Neural cell (in vitro differentiated cells): ENCODE data around the gene ARL2. TPM values are rescaled to one million over a fixed set of nuclear protein-coding genes. Genes with fewer than 3 reads are reported as not detected.

Source experiments
- H2AFZ ChIP-seq: fragments of 200-600, 300-800 bp; sonication (generic), shearing (Covaris generic); 2 replicates; pipeline ENCODE4 v1.6.0; 2014; ENCODE audit warnings: low read depth, mild to moderate bottlenecking, antibody characterized with exemption, low read length, moderate library complexity
- H3F3A ChIP-seq: fragments of 200-600 bp; shearing (Covaris generic); 2 replicates; pipeline ENCODE4 v1.6.1; 2016; ENCODE audit warnings: mild to moderate bottlenecking, moderate library complexity, mixed read lengths, antibody characterized with exemption, low read length; ENCODE audit not compliant: insufficient read depth, poor library complexity, severe bottlenecking
- H3K27ac ChIP-seq: fragments of 200-600, 300-800 bp; sonication (generic), shearing (Covaris generic); 2 replicates; pipeline ENCODE4 v1.5.1; 2014; ENCODE audit warnings: mild to moderate bottlenecking, low read length, moderate library complexity
- H3K27me3 ChIP-seq: fragments of 300-800, 200-600 bp; sonication (generic), shearing (Covaris generic); 2 replicates; pipeline ENCODE4 v1.6.0; 2014; ENCODE audit warnings: mild to moderate bottlenecking, low read depth, low read length, moderate library complexity; ENCODE audit not compliant: insufficient read depth
- H3K36me3 ChIP-seq: fragments of 300-800, 200-600 bp; sonication (generic), shearing (Covaris generic); 2 replicates; pipeline ENCODE4 v1.5.1; 2014; ENCODE audit warnings: mild to moderate bottlenecking, antibody characterized with exemption, low read length, moderate library complexity; ENCODE audit not compliant: insufficient read depth
- H3K4me2 ChIP-seq: fragments of 300-800, 200-600 bp; sonication (generic), shearing (Covaris generic); 2 replicates; pipeline ENCODE4 v1.6.0; 2014; ENCODE audit warnings: mild to moderate bottlenecking, low read length
- H3K4me3 ChIP-seq: fragments of 300-800, 200-600 bp; sonication (generic), shearing (Covaris generic); 2 replicates; pipeline ENCODE4 v1.5.1; 2014; ENCODE audit warnings: mild to moderate bottlenecking, low read length, moderate library complexity
- H3K79me2 ChIP-seq: fragments of 200-600 bp; shearing (Covaris generic); replicated peaks from 2 replicates; pipeline ENCODE4 v1.6.0; 2014; ENCODE audit warnings: mild to moderate bottlenecking, low read length, moderate library complexity; ENCODE audit not compliant: insufficient read depth
- H3K9ac ChIP-seq: fragments of 300-800, 200-600 bp; sonication (generic), shearing (Covaris generic); 2 replicates; pipeline ENCODE4 v1.6.1; 2016; ENCODE audit warnings: mild to moderate bottlenecking, low read length, mixed read lengths
- H3K9me2 ChIP-seq: fragments of 200-600 bp; shearing (Covaris generic); 2 replicates; pipeline ENCODE4 v1.6.1; 2016; ENCODE audit warnings: mild to moderate bottlenecking, low read length, mixed read lengths; ENCODE audit not compliant: insufficient read depth
- H3K9me3 ChIP-seq: fragments of 200-600, 300-800 bp; sonication (generic), shearing (Covaris generic); 2 replicates; pipeline ENCODE4 v1.6.1; 2016; ENCODE audit warnings: mild to moderate bottlenecking, mixed run types, low read length, moderate library complexity, mixed read lengths
- H4K20me1 ChIP-seq: fragments of 200-600 bp; shearing (Covaris generic); 2 replicates; pipeline ENCODE4 v1.6.1; 2016; ENCODE audit warnings: mild to moderate bottlenecking, mixed run types; ENCODE audit not compliant: insufficient read depth
- EP300 ChIP-seq: fragments of 450-650 bp; conservative IDR thresholded peaks from 2 replicates; pipeline ENCODE4 v1.6.1; 2014; ENCODE audit warnings: antibody characterized with exemption, mild to moderate bottlenecking, moderate library complexity; ENCODE audit not compliant: poor library complexity, severe bottlenecking
- EZH2 ChIP-seq: fragments of 200-600, 300-800 bp; shearing (Covaris generic), sonication (generic); IDR thresholded peaks from 2 replicates; pipeline ENCODE4 v1.6.1; 2014; ENCODE audit warnings: antibody characterized with exemption, low read length, borderline replicate concordance, mild to moderate bottlenecking; ENCODE audit not compliant: insufficient read depth, poor library complexity, severe bottlenecking
- MXI1 ChIP-seq: fragments of 450-650 bp; conservative IDR thresholded peaks from 2 replicates; pipeline ENCODE4 v1.6.1; 2014; ENCODE audit warnings: antibody characterized with exemption, mild to moderate bottlenecking; ENCODE audit not compliant: poor library complexity, severe bottlenecking
- POLR2AphosphoS5 ChIP-seq: IDR thresholded peaks from 2 replicates; pipeline ENCODE4 v1.6.1; 2012
- RAD21 ChIP-seq: fragments of 450-650 bp; conservative IDR thresholded peaks from 2 replicates; pipeline ENCODE4 v1.6.1; 2014; ENCODE audit warnings: antibody characterized with exemption, mild to moderate bottlenecking, moderate library complexity
- SMC3 ChIP-seq: fragments of 450-650 bp; conservative IDR thresholded peaks from 2 replicates; pipeline ENCODE4 v1.6.1; 2014; ENCODE audit warnings: antibody characterized with exemption, mild to moderate bottlenecking, moderate library complexity; ENCODE audit not compliant: poor library complexity
- TAF1 ChIP-seq: IDR thresholded peaks from 2 replicates; pipeline ENCODE4 v1.6.1; 2012; ENCODE audit warnings: low read depth
- polyA plus RNA-seq: library from polyadenylated mRNA; depleted of rRNA; stranded (reverse); fragments of >200 nt; gene quantifications from 2 replicates; pipeline ENCODE4 v1.2.3, GENCODE V29; 2014
- TF ChIP-seq, protein P1 (sequence below): fragments of 450-650 bp; IDR thresholded peaks from 2 replicates; pipeline ENCODE4 v1.5.1; 2014; ENCODE audit warnings: antibody characterized with exemption, mild to moderate bottlenecking, moderate library complexity; ENCODE audit not compliant: poor library complexity, severe bottlenecking
- TF ChIP-seq, protein P2 (sequence below): IDR thresholded peaks from 2 replicates; pipeline ENCODE4 v1.6.1; 2012; ENCODE audit warnings: borderline replicate concordance

ARL2 gene
- polyA plus RNA-seq, 1 donor from 2014 or later, result 158 TPM

- no peaks in the 10 kb centered on the region for H3F3A ChIP-seq
- peak overlapping the region; percentile 60 for H2AFZ ChIP-seq
- H3K4me3 ChIP-seq, result peak overlapping the region; percentile 90
- H3K79me2 ChIP-seq, result no peaks in the 10 kb centered on the region
- H3K4me2 ChIP-seq, result peak overlapping the region; percentile 55
- H3K9me3 ChIP-seq, result no peaks in the 10 kb centered on the region
- H3K36me3 ChIP-seq, result no peaks in the 10 kb centered on the region
- no peaks in the 10 kb centered on the region for H4K20me1 ChIP-seq
- peak overlapping the region; percentile 82 for H3K27ac ChIP-seq
- H3K27me3 ChIP-seq, result no peaks in the 10 kb centered on the region
- peak overlapping the region; percentile 84 for H3K9ac ChIP-seq
- TF ChIP-seq POLR2AphosphoS5 (no peak), SMC3 (no peak), EP300 (no peak), TAF1 (no peak), MXI1 (no peak), RAD21 (no peak), EZH2 (no peak)
- TF ChIP-seq, protein P1, sequence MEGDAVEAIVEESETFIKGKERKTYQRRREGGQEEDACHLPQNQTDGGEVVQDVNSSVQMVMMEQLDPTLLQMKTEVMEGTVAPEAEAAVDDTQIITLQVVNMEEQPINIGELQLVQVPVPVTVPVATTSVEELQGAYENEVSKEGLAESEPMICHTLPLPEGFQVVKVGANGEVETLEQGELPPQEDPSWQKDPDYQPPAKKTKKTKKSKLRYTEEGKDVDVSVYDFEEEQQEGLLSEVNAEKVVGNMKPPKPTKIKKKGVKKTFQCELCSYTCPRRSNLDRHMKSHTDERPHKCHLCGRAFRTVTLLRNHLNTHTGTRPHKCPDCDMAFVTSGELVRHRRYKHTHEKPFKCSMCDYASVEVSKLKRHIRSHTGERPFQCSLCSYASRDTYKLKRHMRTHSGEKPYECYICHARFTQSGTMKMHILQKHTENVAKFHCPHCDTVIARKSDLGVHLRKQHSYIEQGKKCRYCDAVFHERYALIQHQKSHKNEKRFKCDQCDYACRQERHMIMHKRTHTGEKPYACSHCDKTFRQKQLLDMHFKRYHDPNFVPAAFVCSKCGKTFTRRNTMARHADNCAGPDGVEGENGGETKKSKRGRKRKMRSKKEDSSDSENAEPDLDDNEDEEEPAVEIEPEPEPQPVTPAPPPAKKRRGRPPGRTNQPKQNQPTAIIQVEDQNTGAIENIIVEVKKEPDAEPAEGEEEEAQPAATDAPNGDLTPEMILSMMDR, result no peak
- TF ChIP-seq, protein P2, sequence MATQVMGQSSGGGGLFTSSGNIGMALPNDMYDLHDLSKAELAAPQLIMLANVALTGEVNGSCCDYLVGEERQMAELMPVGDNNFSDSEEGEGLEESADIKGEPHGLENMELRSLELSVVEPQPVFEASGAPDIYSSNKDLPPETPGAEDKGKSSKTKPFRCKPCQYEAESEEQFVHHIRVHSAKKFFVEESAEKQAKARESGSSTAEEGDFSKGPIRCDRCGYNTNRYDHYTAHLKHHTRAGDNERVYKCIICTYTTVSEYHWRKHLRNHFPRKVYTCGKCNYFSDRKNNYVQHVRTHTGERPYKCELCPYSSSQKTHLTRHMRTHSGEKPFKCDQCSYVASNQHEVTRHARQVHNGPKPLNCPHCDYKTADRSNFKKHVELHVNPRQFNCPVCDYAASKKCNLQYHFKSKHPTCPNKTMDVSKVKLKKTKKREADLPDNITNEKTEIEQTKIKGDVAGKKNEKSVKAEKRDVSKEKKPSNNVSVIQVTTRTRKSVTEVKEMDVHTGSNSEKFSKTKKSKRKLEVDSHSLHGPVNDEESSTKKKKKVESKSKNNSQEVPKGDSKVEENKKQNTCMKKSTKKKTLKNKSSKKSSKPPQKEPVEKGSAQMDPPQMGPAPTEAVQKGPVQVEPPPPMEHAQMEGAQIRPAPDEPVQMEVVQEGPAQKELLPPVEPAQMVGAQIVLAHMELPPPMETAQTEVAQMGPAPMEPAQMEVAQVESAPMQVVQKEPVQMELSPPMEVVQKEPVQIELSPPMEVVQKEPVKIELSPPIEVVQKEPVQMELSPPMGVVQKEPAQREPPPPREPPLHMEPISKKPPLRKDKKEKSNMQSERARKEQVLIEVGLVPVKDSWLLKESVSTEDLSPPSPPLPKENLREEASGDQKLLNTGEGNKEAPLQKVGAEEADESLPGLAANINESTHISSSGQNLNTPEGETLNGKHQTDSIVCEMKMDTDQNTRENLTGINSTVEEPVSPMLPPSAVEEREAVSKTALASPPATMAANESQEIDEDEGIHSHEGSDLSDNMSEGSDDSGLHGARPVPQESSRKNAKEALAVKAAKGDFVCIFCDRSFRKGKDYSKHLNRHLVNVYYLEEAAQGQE, result no peak
- no peaks in the 10 kb centered on the region for H3K9me2 ChIP-seq
Measured at GRCh38 chr11:65014726-65015227, 817 bp downstream of the ARL2 start.

GRCh38 chr11:65016705-65017104 lies 2.7 kb downstream of the ARL2 start:
- Histone ChIP-seq H3K9ac (no peak overlapping the region), H3K79me2 (no peaks in the 10 kb centered on the region), H3K27ac (no peak overlapping the region), H3F3A (no peaks in the 10 kb centered on the region), H2AFZ (no peak overlapping the region), H3K36me3 (no peaks in the 10 kb centered on the region), H3K4me3 (no peak overlapping the region), H4K20me1 (no peaks in the 10 kb centered on the region), H3K27me3 (no peaks in the 10 kb centered on the region), H3K4me2 (no peak overlapping the region), H3K9me2 (no peaks in the 10 kb centered on the region), H3K9me3 (no peaks in the 10 kb centered on the region)
- no peak for TF ChIP-seq POLR2AphosphoS5
- TF ChIP-seq, protein P2, result no peak
